ENCODE data around the gene TNFRSF1B.
A peak's percentile ranks its signal among the peaks of the same experiment; 100 is the strongest.
"Not testable (repeated sequence)": the region's sequence is repeated elsewhere in the genome, so short reads cannot be mapped to it uniquely, and the experiment has no call there.

The TNFRSF1B gene

DNA sequence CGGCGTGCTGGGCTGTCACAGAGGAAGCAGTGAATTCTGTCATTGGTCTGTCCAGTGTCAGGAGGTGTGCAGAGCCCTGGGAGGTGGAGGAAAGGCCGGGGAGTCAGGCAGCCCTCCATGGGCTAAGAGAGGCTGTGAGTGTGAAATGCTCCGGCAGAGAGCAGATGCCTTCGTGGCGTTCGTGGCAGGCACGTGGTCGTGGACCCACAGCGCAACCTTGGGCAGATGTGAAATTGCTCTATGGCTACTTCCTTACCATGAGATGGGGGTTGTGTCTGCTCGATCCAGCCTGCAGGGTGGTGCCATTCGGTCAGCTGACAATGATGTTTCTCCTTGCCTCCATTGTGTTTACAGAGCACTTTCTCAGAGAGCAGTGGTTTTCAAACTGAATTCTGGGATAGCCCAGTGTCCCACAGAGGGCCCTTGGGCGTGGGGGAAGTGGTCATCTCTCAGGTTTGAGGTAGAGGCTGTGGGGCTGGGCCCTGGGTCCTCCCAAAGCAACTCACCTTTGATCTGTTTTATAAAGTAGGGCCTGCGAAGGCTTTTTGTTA is 27.9 kb downstream of the TNFRSF1B start:
- no peak for DNase-seq

DNA sequence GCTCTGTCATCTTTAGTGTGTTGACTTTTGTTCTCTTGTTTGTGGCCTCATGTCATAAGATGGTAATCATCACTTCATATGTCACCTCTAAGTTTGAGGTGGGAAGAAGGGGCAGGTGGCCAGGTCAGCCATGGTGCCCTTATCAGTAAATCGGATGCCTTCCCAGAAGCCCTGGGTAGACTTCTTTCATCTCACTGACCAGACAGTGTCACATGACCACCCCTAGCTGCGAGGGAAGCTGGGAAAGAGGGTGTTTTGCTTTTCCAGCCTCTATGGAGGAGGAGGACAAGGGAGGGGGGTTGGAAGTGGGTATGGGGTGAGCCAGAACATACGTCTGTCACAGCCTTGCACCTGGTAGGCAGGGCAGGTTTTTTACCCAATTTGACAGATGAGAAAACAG is 28.6 kb downstream of the TNFRSF1B start:
- no peak for DNase-seq

DNA sequence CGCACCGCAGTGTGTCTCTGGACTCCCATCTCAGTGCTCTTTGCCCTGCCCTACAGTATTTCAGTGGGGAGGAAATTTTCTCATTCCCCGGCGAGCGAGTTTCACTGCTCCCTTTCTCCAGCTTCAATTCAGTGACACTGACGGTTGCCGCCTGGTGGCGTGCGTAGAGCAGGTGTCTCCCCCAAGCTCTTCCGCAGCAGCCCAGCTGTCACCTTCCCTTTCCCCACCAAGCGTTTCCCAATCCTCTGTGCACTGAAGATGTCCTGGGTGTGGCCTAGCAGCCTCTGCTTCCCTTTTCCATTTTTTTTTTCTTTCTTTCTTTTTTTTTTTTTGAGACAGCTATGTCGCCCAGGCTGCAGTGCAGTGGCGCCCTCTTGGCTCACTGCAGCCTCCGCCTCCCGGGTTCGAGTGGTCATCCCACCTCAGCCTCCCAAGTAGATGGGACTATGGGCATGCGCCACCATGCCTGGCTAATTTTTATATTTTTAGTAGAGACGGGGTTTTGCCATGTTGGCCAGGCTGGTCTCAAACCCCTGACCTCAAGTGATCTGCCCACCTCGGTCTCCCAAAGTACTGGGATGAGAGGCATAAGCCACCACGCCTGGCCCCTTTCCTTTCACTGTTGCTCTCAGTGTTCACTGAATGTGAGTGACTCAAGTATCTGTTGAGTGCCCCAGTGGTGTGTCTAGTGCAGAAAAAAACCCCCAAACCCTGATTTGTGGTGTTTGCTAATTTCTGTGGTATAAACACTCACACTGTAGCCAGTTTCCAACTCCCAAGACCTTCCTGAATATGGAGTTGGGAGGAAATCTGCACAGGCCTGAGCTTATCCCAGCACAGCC is 30.1 kb downstream of the TNFRSF1B start:
- no peak for DNase-seq

DNA sequence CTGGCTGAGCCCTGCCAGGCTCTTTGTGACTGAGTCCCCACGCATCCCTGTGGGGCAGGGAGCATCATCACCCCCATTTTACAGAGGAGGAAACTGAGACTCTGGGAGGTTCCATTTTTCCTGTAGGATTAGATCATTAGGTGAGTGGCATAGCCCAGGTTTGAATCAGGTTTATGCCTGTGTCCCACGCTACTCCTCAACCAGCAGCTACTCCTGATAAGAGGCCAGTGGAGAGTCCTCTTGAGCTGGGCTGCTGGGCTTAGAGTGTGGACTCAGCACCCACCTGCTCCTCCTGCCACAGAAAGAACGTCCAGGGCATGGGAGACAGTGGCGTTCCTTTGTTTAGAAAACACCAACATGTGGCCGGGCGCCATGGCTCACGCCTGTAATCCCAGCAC is 30.7 kb downstream of the TNFRSF1B start:
- DNase-seq = no peak

DNA sequence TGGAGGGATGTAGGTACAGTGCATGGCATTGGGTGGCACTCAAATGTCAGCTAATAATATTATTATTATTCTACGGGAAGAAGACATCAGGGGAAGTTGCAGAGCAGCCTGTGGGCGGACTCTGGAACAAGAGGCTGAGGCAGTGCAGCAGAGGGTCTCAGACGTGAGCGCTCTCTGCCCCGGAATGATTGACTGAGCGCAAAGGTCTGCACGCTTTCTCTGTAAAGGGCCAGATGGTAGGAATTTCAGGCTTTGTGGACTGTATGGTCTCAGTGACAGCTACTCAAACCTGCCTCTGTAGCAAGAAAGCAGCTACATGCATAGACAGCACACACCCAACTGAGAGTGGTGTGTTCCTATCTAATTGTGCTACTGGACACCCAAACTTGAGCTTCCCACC is 33.4 kb downstream of the TNFRSF1B start:
- no peak for DNase-seq

DNA sequence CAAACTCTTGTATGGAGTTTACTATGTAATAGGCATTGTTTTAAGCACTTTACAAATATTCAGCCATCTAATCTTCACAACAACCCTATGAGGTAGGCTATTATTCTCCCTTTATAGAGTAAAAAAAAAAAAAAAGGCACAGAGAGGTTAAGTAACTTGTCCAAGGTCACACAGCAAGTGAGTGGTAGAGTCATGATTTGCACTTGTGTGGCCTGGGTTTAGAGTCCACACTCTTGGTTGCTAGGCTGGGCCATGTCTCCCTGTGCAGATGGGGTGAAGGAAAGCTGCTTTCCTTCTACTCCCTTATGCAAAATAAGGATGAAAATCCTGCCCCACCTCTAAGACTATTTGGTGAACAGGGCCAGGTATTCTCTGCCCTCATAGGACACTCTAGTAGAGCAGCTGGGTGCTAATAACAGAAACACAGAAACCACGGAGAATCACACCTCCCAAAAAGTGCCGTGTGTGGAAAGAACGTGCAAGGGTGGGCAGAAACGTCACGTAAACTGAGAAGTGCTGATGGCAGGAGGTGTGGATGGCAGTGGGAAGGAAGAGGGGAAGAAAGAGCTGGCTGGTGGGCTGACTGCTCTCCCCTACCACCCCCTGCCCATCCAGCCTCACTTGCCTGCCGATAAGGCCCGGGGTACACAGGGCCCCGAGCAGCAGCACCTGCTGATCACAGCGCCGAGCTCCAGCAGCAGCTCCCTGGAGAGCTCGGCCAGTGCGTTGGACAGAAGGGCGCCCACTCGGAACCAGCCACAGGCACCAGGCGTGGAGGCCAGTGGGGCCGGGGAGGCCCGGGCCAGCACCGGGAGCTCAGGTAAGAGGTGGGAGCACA is 34.8 kb downstream of the TNFRSF1B start:
- no peak for DNase-seq

DNA sequence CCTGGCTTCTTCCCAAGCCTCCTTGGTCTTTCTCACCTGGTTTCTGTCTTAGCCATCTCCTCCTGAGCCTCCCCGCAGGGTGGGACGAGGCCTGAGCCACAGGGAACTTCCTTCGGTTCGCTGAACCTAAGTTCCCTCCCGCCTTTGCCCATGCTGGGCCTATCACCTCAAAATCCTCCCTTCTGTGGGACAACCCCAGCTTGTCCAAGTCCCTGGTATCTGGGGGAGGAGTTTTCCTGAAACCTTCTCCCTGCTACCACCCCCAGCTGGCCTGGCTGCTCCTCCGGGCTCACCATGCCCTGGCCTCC is 35.4 kb downstream of the TNFRSF1B start:
- DNase-seq = no peak

DNA sequence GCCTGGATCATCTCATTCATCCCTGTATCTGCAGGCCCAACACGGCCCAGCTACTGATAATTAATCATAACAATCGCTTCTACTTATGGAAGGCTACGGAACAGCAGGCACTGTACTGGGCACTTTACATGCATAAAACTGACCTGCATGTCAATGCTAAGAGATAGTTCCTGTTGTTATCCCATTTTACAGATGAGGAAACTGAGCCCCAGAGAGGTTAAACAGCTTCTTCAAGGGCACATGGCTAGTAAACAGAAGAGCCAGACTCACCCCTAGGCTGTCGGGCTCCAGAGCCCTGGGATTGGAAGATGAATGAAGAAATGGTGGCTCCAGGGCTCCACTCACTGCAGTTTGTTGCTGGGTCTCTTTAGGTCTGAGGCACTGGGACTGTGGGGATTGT is 35.8 kb downstream of the TNFRSF1B start:
- no peak for DNase-seq

DNA sequence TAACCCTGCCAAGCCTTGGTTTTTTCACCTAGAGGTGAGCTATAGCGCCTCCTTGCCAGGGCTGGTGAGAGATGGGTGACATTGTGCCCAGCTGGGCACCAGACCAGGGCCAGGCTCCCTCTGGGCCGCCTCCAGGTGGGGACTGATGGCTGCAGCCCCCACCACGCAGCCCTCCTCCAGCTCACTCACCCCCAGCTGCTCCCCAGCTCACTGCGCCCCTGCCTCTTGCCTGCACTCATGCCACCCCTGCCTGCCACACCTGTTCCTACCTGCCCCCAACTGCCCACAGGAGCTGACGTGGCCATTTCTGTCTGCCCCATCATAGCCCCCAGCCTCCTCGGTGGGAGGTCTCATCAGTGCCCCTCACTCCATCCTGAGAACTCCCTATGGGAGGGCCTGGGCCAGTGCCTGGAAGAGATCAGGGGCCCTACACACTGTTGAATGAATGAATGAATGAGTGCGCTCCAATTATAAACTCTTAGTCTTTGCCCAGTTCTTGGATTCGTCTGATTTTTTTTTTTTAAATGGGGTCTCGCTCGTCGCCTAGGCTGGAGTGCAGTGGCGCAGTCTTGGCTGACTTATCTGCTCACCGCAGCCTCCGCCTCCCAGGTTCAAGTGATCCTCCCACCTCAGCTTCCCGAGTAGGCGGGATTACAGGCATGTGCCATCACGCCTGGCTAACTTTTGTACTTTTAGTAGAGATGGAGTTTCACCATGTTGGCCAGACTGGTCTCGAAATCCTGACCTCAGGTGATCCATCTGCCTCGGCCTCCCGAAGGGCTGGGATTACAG is 36.6 kb downstream of the TNFRSF1B start:
- DNase-seq = no peak

DNA sequence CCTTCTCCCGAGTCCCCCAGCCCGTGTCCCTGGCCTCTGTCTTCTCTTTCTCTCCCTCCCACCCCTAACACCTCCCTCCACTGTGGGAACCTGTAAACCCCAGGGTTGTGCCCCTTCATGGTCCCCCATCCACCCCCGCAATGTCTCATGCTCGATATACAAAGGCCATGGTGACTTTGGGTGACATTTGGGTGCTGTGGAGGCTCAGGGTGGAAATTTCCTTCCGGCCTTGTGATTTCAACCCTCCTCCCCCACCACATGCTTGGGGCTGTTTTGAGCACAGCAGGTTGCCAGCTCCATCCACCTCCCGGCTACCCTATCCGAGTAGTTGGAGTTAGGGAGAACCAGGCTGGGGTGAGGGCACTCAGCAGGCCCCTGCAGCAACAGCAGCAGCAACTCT is 37.3 kb downstream of the TNFRSF1B start:
- no peak for DNase-seq

DNA sequence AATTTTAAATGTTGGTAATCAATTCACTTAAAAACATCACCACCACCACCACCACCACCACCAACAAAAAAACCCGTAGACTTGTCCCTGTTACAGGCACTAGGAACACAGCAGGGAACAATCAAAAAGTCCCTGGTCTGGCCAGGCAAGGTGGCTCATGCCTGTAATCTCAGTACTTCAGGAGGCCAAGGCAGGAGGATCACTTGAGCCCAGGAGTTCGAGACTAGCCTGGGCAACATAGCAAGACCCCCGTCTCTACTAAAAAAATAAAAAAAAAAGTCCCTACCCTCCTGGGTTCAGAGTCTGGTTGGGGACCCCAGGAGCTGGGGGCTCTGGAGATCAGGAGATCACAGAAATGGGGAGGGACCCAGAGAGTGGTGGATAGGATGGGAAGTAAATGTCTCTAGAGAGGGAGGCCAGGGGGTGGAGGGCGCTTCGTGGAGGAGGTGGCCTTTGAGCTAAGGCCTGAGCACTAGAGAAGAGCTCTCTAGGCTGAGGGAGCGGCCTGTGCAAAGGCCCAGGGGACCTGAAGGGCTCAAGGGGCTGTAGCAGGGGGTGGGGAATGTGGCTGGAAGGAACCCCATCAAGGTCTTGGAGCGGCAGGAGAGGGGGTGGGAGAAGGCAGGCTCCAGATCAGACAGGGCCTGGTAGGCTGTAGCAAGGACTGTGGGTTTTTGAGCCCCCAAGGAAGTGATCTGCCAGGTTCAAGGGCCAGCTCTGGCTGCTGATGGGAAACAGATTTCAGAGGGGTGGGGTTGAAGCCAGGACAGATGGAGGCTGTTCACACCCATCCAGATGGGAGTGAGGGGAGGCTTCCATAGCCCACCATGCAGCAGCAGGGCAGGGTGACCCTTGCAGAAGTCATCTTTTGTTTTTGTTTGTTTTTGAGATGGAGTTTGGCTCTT is 38.2 kb downstream of the TNFRSF1B start:
- DNase-seq = no peak

DNA sequence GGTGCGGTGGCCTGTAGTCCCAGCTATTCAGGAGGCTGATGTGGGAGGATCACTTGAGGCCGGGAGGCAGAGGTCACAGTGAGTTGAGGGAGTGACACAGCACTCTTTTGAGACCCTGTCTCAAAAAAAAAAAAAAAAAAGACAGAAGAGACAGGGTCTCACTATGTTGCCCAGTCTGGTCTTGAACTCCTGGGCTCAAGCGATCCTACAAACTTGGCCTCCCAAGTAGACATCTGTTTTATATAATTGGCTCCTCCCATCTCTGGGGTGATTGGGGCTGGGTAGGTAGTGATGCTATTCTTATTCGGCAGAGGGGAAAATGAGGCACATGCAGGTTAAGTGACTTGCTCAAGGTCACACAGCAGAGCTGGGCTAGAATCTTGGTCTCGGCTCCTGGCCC is 39.4 kb downstream of the TNFRSF1B start:
- no peak for DNase-seq

DNA sequence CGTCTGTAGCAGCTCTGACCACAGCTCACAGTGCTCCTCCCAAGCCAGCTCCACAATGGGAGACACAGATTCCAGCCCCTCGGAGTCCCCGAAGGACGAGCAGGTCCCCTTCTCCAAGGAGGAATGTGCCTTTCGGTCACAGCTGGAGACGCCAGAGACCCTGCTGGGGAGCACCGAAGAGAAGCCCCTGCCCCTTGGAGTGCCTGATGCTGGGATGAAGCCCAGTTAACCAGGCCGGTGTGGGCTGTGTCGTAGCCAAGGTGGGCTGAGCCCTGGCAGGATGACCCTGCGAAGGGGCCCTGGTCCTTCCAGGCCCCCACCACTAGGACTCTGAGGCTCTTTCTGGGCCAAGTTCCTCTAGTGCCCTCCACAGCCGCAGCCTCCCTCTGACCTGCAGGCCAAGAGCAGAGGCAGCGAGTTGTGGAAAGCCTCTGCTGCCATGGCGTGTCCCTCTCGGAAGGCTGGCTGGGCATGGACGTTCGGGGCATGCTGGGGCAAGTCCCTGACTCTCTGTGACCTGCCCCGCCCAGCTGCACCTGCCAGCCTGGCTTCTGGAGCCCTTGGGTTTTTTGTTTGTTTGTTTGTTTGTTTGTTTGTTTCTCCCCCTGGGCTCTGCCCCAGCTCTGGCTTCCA is 40.1 kb downstream of the TNFRSF1B start:
- no peak for DNase-seq

DNA sequence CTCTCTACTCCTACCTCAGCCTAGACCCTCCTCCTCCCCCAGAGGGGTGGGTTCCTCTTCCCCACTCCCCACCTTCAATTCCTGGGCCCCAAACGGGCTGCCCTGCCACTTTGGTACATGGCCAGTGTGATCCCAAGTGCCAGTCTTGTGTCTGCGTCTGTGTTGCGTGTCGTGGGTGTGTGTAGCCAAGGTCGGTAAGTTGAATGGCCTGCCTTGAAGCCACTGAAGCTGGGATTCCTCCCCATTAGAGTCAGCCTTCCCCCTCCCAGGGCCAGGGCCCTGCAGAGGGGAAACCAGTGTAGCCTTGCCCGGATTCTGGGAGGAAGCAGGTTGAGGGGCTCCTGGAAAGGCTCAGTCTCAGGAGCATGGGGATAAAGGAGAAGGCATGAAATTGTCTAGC is 41.5 kb downstream of the TNFRSF1B start:
- no peak for DNase-seq

DNA sequence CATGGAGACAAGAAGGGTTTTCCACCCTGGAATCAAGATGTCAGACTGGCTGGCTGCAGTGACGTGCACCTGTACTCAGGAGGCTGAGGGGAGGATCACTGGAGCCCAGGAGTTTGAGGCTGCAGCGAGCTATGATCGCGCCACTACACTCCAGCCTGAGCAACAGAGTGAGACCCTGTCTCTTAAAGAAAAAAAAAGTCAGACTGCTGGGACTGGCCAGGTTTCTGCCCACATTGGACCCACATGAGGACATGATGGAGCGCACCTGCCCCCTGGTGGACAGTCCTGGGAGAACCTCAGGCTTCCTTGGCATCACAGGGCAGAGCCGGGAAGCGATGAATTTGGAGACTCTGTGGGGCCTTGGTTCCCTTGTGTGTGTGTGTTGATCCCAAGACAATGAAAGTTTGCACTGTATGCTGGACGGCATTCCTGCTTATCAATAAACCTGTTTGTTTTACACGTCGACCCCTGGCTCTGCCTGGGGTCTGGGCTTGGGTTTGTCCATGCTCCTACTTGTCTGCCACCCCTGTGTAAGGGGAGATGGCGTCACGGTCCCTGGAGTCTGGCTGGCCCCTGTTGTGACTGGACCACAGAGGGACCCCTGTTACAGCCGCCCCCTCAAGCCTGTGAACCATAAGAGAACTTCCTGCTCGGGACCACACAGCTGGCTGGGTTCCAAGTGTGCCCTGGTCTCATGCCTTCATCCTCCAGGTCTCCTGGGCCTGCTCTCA is 42.1 kb downstream of the TNFRSF1B start:
- DNase-seq = peak; percentile 78

DNA sequence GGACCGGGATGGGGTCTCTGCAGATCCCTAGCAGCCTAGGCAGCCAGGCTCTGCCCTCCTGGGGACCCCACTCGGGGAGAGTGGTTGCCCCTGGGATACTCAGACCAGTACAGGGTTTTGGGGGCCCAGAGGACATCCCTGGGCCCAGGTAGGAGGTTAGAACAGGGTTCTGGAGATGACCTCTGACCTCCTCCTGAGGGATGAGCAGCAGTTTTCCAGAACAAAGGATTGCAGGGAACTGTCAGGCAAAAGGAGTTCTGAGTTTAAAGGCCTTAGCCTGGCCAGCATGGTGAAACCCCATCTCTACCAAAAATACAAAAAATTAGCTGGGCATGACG is 42.7 kb downstream of the TNFRSF1B start:
- no peak for DNase-seq

DNA sequence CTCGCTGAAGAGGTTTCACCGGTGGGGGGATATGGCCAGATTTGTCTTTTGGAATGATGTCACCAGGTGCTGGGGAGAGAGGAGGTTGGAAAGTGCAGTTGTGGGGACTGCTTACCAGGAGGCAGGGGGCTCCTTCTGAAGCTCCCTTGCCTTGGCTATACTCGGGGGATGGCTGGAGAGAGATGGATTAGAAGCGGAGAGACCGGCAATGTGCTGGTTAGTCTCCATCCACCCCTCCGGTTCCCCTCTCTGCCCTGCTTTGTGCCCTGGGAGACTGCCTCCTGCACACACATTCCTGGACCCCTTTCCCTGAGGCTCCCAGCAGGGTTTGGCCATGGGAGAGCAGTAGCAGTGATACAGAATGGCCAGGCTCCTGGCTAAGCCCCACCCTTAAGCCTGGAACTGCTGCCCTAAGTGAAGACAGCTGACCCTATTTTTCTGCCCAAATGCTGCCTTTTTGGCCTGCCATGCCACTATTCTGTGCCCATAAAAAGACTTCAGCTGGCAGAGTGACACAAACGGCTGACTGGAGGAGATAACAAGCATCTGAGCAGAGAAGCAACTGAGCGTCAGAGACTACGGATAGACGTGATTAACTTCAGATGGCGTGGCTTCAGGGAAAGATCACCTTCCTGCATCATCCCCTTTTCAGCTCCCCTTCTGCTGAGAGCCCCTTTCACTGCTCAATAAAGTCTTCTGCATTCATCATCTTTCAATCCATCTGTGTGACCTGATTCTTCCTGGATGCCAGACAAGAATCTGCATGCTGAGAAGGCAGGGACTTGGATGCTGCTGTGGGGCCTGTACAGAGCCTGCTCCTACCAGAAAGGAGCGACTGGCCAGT is 48.5 kb downstream of the TNFRSF1B start:
- DNase-seq = no peak

DNA sequence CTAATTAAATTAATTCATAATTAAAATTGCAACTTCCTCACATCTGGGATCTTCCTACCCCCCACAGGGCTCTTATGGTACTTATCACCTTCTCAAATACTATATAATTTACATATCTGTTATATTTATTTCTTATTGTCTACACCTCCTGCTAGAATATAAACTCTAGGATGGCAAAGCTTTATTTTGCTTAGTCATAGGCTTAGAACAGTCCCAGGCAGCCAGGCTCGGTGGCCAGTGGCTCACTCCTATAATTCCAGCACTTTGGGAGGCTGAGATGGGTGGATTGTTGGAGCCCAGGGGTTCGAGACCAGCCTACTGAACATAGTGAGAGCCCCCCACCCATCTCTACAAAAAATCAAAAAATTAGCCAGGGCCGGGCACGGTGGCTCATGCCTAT is 53.0 kb downstream of the TNFRSF1B start:
- no peak for DNase-seq

DNA sequence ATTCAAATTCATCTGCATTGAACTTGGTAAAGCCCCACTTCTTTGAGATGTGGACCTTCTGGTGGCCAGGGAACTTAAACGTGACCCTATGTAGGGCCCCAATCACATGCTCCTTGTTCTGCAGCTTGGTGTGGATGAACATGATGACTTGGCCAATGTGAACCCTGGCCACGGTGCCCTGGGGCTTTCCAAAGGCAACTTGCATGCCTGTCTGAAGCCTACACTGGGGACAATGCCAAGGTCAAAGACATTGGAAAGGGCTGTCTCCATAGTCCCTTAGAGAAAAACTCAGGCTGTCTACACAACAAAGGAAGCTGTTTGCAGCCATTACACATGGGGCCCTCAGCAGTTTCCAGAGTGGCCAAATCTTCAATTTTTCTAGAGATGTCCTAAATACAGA is 54.1 kb downstream of the TNFRSF1B start:
- DNase-seq = no peak

DNA sequence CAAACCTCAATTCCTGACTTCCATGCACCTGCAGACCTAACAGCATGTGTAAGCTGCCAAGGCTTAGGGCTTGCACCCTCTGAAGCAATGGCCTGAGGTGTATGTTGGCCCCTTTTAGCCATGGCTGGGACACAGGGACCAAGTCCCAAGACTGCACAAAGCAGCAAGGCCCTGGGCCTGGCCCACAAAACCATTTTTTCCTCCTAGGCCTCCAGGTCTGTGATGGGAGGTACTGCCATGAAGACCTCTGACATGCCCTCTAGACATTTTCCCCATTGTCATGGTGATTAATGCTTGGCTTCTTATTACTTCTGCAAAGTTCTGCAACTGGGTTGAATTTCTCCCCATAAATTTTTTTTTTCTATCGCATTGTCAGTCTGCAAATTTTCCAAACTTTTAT is 55.9 kb downstream of the TNFRSF1B start:
- not testable (repeated sequence) for DNase-seq
